Epithelial cell of proximal tubule (primary cell): ENCODE results near the gene SLC49A4. TPM values are rescaled to one million over a fixed set of nuclear protein-coding genes. Genes with fewer than 3 reads are reported as not detected.

Source experiments
- DNase-seq: peaks from one replicate; pipeline ENCODE4 v3.0.0-alpha.2; 2011; ENCODE audit warnings: low read depth
- H3K4me3 ChIP-seq: 2 replicates; pipeline ENCODE4 v1.5.1; 2011; ENCODE audit warnings: low read depth, mild to moderate bottlenecking, low read length
- total RNA-seq: library from RNA; depleted of rRNA; stranded (reverse); fragments of >200 nt; gene quantifications from 2 replicates; pipeline ENCODE4 v1.2.3, GENCODE V29; 2015
- TF ChIP-seq, protein P1 (sequence below): conservative IDR thresholded peaks from 2 replicates; pipeline ENCODE4 v1.5.1; 2012; ENCODE audit warnings: low read depth, mild to moderate bottlenecking, low read length

SLC49A4 gene
- total RNA-seq, 1 donor from 2014 or later = 12.2 TPM

DNA sequence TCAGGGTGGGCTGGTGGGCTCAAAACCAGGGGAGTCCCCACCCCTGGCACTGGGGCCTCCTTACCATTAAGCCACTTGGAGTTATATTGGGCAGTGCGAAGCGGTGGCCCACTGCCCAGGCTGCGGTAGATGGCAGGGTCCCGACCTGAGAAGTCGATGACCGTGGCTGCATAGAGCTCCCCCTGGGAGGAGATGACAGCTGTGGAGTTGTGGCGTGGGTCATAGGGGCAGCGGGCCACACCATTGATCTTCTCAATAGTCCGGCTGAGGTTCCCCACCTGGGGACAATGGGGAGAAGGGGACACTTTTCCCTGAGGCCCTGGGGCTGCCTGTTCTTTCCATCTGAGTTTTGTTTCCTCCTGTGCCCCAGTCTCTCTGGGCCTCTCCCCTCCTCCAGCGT lies 132.9 kb downstream of the SLC49A4 start:
- no peak overlapping the region for H3K4me3 ChIP-seq

DNA sequence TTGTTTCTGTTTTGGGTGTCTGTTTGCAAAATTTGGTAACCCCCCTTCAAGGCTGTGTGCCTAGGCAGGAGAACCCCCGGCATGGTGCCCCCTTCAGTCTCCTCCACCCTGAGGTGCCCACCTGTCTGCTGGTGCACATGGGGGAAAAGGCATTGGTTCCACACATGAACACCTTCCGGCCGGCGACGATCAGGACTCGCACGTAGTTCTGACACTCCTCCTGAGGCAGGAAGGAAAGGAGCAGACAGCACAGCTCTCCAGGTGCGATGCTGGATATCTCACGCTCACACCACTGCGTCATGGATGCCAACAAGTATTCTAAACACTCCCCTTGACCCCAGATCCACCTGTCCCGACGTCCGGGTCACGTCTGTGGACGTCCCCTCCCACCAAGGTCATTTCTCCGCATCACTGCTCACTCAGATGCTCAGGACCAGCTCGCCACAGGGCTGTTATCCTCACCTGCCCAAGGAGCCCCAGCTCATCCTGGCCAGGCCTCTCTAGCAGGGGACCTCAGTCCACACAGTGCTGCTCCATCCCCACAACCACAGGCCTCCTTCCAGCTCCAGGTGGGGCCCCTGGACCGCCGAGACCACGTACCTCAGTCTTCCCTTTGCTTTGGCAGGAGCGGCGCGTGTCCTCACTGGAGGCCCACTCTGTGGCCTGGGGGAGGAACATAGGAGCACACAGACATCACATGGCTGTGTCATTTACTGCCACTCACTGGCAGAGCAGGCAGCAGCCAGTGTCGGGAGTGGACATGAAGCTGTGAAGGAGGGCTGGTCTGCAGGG lies 133.7 kb downstream of the SLC49A4 start:
- DNase-seq = no peak
- TF ChIP-seq, protein P1, sequence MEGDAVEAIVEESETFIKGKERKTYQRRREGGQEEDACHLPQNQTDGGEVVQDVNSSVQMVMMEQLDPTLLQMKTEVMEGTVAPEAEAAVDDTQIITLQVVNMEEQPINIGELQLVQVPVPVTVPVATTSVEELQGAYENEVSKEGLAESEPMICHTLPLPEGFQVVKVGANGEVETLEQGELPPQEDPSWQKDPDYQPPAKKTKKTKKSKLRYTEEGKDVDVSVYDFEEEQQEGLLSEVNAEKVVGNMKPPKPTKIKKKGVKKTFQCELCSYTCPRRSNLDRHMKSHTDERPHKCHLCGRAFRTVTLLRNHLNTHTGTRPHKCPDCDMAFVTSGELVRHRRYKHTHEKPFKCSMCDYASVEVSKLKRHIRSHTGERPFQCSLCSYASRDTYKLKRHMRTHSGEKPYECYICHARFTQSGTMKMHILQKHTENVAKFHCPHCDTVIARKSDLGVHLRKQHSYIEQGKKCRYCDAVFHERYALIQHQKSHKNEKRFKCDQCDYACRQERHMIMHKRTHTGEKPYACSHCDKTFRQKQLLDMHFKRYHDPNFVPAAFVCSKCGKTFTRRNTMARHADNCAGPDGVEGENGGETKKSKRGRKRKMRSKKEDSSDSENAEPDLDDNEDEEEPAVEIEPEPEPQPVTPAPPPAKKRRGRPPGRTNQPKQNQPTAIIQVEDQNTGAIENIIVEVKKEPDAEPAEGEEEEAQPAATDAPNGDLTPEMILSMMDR = no peak
- H3K4me3 ChIP-seq = no peak overlapping the region

More for the DNA sequence above, 132.9 kb downstream of the SLC49A4 start:
- DNase-seq = no peak
- TF ChIP-seq, protein P1 = no peak

DNA sequence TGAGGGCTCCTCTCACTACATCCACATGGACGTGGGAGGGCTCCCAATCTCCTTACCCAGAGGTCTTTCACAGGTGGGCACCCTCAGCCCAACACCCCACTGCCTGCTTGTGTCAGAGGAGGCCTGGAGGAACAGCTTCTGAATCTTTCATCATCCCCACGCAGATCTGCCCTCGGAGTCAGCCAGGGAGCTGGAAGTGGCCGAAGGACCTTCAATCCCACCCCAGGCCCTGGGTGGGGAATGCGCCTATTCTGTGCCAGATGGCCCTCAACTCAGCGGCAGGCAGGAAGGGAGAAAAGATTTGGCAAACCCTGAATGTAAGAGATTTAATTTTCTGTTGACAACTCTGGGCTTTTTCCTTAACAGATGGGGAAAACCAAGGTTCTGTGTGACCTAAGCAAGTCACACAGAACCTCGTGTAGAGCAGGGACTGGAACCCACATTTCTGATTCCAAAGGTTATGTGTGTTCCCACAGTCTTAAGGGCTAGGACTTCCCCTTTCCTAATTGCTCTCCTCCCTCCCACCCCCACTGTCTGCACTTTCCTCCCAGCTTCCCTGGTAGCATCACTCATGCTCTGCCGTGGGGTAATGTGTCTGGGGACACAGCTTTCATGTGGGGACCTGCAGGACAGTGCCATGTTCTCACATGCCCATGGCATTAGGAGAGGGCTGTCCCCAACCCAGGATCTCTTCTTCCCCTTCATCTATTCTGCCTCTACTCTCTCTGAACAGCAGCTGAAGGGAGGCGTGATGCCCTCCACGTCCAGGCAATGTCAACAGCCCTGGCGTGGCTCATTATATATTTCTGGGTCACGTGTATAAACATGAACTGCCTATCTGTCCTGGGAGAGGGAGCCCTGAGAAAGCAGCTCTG lies 134.6 kb downstream of the SLC49A4 start:
- TF ChIP-seq, protein P1 = no peak
- DNase-seq = no peak
- H3K4me3 ChIP-seq = no peak overlapping the region

DNA sequence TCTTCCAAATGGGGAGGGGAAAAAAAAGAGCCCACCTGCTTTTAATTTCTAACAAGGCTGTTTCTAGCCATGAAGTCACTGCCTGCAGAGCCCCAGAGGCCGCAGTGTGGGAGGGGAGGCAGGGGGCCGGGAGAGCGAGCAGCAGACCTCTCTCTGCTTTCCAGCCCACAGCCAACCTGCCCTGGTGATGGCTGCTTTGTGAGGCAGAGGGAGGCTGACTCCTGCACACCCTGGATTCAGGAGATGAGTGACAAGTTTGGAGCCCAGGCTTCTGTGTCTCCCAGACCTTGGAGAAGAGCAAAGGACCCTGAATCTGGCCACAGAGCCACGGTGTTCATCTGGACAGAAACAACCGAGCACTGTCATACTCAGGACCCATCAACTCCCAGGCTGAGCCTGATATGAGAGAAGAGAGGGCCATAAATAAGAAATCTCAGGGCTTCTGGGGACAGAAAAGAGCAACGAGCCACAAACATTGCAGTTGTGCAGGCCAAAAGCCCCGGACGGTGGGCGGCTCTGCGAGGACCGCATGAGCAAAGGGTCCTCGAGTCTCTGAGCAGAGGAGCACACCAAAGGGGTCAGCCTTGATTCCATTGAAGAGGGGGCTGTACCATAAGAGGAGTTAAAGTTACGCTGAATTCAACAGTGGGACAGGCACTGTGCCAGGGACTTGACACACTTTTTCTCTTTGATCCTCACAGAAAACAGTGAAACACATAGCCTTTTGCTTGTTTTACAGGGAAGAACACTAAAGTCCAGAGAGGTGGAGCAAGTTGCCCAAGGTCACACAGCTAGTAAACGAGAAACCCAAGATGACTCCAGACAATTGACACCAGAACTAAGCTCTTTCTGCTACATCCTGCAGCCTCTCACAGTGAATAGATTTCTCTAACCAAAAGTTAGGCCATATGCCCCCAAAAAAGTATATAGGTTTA lies 135.5 kb downstream of the SLC49A4 start:
- no peak for DNase-seq
- TF ChIP-seq, protein P1 = no peak
- H3K4me3 ChIP-seq = no peak overlapping the region

Other genes with a start within 250 kb of the SLC49A4 start
- 12.6 and 16.9 TPM in 2 replicates for gene PARP9, start 230.8 kb upstream of the SLC49A4 start, total RNA-seq
- gene DTX3L, start 230.7 kb upstream of the SLC49A4 start, total RNA-seq = 22.8 and 23.9 TPM in 2 replicates
- 0.07 TPM in 1 of 2 replicates, not detected in the other for gene PARP15, start 217.4 kb upstream of the SLC49A4 start, total RNA-seq
- gene PARP14, start 114.2 kb upstream of the SLC49A4 start, total RNA-seq = 27.7 and 52.2 TPM in 2 replicates
- 5.0 and 5.1 TPM in 2 replicates for gene HSPBAP1, start 1.2 kb upstream of the SLC49A4 start, total RNA-seq
- not detected in 2 replicates for gene SEMA5B, start 232.7 kb downstream of the SLC49A4 start, total RNA-seq